GM21619 (cell line): ENCODE data around the gene CCDC66.
A peak's percentile ranks its signal among the peaks of the same experiment; 100 is the strongest.

ENCODE experiments used
- ATAC-seq: cut with Tn5 transposase; IDR thresholded peaks from one replicate; pipeline ENCODE4 v1.9.1; 2021; ENCODE audit not compliant: unreplicated experiment

CCDC66 gene

GRCh38 chr3:56621681-56622080, 64.7 kb downstream of the CCDC66 start:
- ATAC-seq = no peak

- ATAC-seq = no peak
Measured at GRCh38 chr3:56622381-56622780, 65.4 kb downstream of the CCDC66 start.

GRCh38 chr3:56624725-56625124, 67.8 kb downstream of the CCDC66 start:
- no peak for ATAC-seq

- peak; percentile 90 for ATAC-seq
Measured at GRCh38 chr3:56629047-56629446, 72.1 kb downstream of the CCDC66 start.

GRCh38 chr3:56629451-56629850, 72.5 kb downstream of the CCDC66 start:
- peak; percentile 28 for ATAC-seq

GRCh38 chr3:56630966-56631365, 74.0 kb downstream of the CCDC66 start:
- no peak for ATAC-seq

- ATAC-seq = no peak
Measured at GRCh38 chr3:56633181-56633580, 76.2 kb downstream of the CCDC66 start.

- ATAC-seq = no peak
Measured at GRCh38 chr3:56633602-56634535, 76.9 kb downstream of the CCDC66 start.

- ATAC-seq = no peak
Measured at GRCh38 chr3:56645407-56645806, 88.4 kb downstream of the CCDC66 start.

- ATAC-seq = no peak
Measured at GRCh38 chr3:56654460-56654859, 97.5 kb downstream of the CCDC66 start.

GRCh38 chr3:56655709-56656108, 98.7 kb downstream of the CCDC66 start:
- ATAC-seq = no peak

GRCh38 chr3:56664823-56665222, 107.8 kb downstream of the CCDC66 start:
- no peak for ATAC-seq

- ATAC-seq = no peak
Measured at GRCh38 chr3:56667973-56668579, 111.1 kb downstream of the CCDC66 start.
